ENCODE measurements around the gene CR1. TPM values are rescaled to one million over a fixed set of nuclear protein-coding genes. Genes with fewer than 3 reads are reported as not detected.

CR1 gene
- total and polyA plus RNA-seq, 2 of the 4 experiments (the other 2 are of a cell fraction): not detected

GRCh38 chr1:207470927-207471326, 25.0 kb upstream of the CR1 start:
- Histone ChIP-seq H3K27ac (ENCODE audit: insufficient read depth, low read length) (no peak overlapping the region), H3K27me3 (ENCODE audit: control insufficient read depth, insufficient read depth, low read length) (no peaks in the 10 kb centered on the region), H4K5ac (ENCODE audit: low read depth, low read length) (no peak overlapping the region), H2BK20ac (ENCODE audit: low read depth, low read length) (no peak overlapping the region), H3K9ac (ENCODE audit: low read depth, low read length) (no peak overlapping the region), H3K79me1 (ENCODE audit: low read depth in 1 of 2, low read length in 2 of 2) (no peaks in the 10 kb centered on the region), H2AK5ac (ENCODE audit: low read depth, low read length) (no peak overlapping the region), H3K14ac (replicated peaks; ENCODE audit: low read depth, low read length) (no peak overlapping the region), H2AFZ (replicated peaks; ENCODE audit: low read length, poor library complexity) (no peak overlapping the region), H3K4me1 (ENCODE audit: control insufficient read depth, insufficient read depth, low read length) (no peaks in the 10 kb centered on the region), H3K4me3 (ENCODE audit: insufficient read depth, low read depth, low read length) (no peak overlapping the region), H3K4me2 (ENCODE audit: low read depth, low read length) (no peak overlapping the region), H3K56ac (ENCODE audit: extremely low read depth, insufficient read depth, low read length) (no peak overlapping the region), H3K9me3 (ENCODE audit: control insufficient read depth, insufficient read depth, low read length) (no peaks in the 10 kb centered on the region), H2AK9ac (replicated peaks; ENCODE audit: low read depth, low read length, poor library complexity) (no peak overlapping the region), H4K8ac (ENCODE audit: low read depth in 2 of 2, low read length in 2 of 2) (no peak overlapping the region), H3K9me1 (ENCODE audit: insufficient read depth, low read length) (no peaks in the 10 kb centered on the region), H2BK120ac (ENCODE audit: low read depth, low read length) (no peak overlapping the region), H3K18ac (ENCODE audit: low read depth, low read length) (no peak overlapping the region), H4K20me1 (ENCODE audit: insufficient read depth, low read length) (no peaks in the 10 kb centered on the region), H3K23ac (ENCODE audit: low read depth, low read length) (no peak overlapping the region), H4K91ac (ENCODE audit: insufficient read depth, low read depth, low read length) (no peak overlapping the region), H3K4ac (ENCODE audit: low read depth, low read length) (no peak overlapping the region), H2BK15ac (ENCODE audit: low read depth, low read length) (no peak overlapping the region), H2BK5ac (ENCODE audit: low read depth, low read length, poor library complexity, severe bottlenecking) (no peak overlapping the region), H3K36me3 (ENCODE audit: control insufficient read depth, insufficient read depth, low read length) (no peaks in the 10 kb centered on the region)
- no peak for TF ChIP-seq CHD1 (IDR thresholded peaks at IDR 0.05; ENCODE audit: low read depth, low read length)
- no peak for TF ChIP-seq MAZ (IDR thresholded peaks at IDR 0.05; ENCODE audit: borderline replicate concordance, low read depth, low read length)
- TF ChIP-seq MAFK (IDR thresholded peaks at IDR 0.05; ENCODE audit: low read depth, low read length): no peak
- no peak for TF ChIP-seq BHLHE40 (IDR thresholded peaks at IDR 0.05; ENCODE audit: low read depth, low read length)
- BruUV-seq (replicated peaks): no TSS peak
- in situ Hi-C loops (cut with MboI; ENCODE audit: low sequenced_read_pairs): no loop called here
- dilution Hi-C loops (cut with HindIII; ENCODE audit: low sequenced_read_pairs, unreplicated experiment): no loop called here
- no peak for ATAC-seq (ENCODE audit: low read depth)
- no peak for DNase-seq
- no CpG with 5 or more reads among the region's 2 CpGs for WGBS, 2 experiments (ENCODE audit: extremely low coverage in 2 of 2, insufficient read length in 1 of 2)
- ChIA-PET CTCF (no interaction called here), POLR2A (ENCODE audit: unreplicated experiment) (no interaction called here)
- intact Hi-C loops (cut with micrococcal nuclease): no loop called here

All from IMR-90 (cell line).